GM12865 (cell line): ENCODE data around the gene KCNIP4.

Experiments used
- DNase-seq: peaks from one replicate; pipeline ENCODE4 v3.0.0; 2010; ENCODE audit warnings: low read depth
- H3K4me3 ChIP-seq: 2 replicates; pipeline ENCODE4 v1.5.1; 2011; ENCODE audit warnings: mild to moderate bottlenecking, low read depth, low read length, control low read depth
- CTCF ChIP-seq: IDR thresholded peaks from 2 replicates; pipeline ENCODE4 v1.5.1; 2011; ENCODE audit warnings: low read length, control low read depth, low read depth, inconsistent platforms; ENCODE audit not compliant: insufficient read depth; ENCODE audit errors: missing control alignments

Gene KCNIP4

GRCh38 chr4:21858971-21859370, 89.6 kb downstream of the KCNIP4 start:
- H3K4me3 ChIP-seq = no peak overlapping the region
- DNase-seq = no peak
- TF ChIP-seq CTCF = no peak

- no peak for TF ChIP-seq CTCF
- no peak overlapping the region for H3K4me3 ChIP-seq
- DNase-seq = no peak
Observed at GRCh38 chr4:21856754-21857153, 91.8 kb downstream of the KCNIP4 start.

DNA sequence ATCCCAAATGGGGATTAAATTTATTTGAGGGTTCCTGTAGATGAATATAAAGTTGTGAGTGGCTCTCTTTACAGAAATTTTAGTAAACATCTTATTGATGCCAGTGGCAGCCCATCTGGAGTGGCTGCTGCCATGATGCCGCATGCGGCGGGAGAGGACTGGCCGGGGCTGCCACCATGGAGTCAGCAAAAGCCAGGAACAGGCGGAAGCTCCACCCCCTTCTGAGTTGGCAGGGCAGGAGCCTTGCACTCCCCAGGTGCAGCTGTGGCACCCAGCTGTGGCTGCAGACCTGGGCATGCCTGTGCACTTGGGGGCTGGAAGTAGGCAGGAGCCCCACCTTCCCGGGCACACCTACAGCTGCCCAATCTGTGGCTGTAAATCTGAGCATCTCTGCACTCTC, 92.3 kb downstream of the KCNIP4 start:
- H3K4me3 ChIP-seq = no peak overlapping the region
- no peak for DNase-seq
- no peak for TF ChIP-seq CTCF

- no peak for DNase-seq
- no peak overlapping the region for H3K4me3 ChIP-seq
- no peak for TF ChIP-seq CTCF
Observed at GRCh38 chr4:21849077-21849476, 99.5 kb downstream of the KCNIP4 start.

- DNase-seq = no peak
- TF ChIP-seq CTCF = no peak
- no peak overlapping the region for H3K4me3 ChIP-seq
Observed at GRCh38 chr4:21848021-21848420, 100.6 kb downstream of the KCNIP4 start.

DNA sequence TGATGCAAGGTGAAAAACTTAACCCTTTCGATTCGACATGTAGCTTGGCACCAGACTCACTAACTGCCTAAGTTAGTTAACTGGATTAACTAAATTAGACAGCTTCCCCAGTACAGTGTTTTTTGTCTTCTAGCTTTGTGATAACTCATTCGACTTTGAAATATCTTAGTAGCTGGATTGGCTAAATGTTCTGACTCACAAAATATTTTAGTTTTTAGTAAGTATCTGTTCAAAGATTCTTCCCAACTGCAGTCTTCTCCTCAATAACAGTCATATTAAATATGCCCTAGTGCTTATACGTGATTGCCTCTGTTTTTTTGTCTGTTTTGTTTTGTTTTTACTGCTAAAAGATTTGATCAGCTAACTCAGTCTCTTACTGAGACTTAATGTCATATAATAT, 102.9 kb downstream of the KCNIP4 start:
- H3K4me3 ChIP-seq = no peak overlapping the region
- DNase-seq = no peak
- TF ChIP-seq CTCF = no peak

DNA sequence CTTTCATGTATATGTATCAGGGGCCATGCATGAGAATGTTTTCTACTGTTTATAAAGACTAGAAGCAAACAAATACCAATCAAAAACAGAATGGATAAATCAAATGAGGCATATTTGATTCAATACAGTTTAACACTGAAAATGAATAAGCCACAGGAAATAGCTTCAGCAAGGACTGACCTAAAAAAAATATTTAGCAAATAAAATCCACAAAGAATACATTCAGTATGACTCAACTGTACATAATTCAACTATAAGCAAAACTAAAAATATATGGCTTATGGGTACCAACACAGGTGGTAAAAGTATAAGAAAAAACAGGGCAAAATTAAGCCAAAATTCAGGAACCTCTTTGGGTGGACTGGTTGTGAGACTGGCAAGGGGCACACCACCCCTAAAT, 112.9 kb downstream of the KCNIP4 start:
- H3K4me3 ChIP-seq = no peak overlapping the region
- TF ChIP-seq CTCF = no peak
- DNase-seq = no peak
